Measurements from ENCODE around the gene CDH23.
A peak's percentile ranks its signal among the peaks of the same experiment; 100 is the strongest.
"Not testable (repeated sequence)": the region's sequence is repeated elsewhere in the genome, so short reads cannot be mapped to it uniquely, and the experiment has no call there.

The CDH23 gene

DNA sequence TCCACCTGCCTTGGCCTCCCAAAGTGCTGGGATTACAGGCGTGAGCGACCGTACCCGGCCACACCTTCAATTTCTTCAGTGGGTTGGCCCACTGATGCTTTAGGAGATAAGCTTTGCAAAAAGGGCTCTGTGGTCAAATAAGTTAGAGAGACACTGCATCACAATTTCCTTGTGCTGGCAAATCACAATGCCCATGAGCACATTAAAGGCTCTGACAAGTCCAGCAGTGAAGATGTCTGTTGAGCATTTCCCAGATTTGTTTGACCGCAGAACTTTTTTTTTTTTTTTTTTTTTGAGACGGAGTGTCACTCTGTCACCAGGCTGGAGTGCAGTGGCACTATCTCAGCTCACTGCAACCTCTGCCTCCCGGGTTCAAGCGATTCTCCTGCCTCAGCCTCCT, 203.5 kb downstream of the CDH23 start:
- not testable (repeated sequence) for DNase-seq (ENCODE audit: low read depth in 2 of 2, low spot score in 1 of 2)

DNA sequence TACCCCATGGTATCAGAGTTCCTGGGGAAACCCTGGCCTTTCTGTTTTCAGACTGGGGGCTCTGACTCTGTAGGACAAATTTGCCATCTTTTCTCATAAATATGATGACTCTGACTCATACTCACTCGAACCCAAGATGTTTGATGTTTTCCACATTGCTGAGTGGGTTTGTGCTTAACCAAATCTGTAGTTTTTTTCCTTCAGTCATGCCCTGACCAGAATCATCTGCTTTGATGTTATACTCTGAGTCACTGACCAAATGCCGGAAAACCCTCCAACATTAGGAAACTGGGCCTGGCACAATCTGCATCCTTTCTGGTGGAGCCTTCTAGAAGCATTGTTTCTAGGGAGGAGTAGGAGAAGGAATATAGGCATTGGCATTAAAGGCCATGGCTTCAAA, 204.1 kb downstream of the CDH23 start:
- DNase-seq (ENCODE audit: low read depth in 2 of 2, low spot score in 1 of 2), result no peak

DNA sequence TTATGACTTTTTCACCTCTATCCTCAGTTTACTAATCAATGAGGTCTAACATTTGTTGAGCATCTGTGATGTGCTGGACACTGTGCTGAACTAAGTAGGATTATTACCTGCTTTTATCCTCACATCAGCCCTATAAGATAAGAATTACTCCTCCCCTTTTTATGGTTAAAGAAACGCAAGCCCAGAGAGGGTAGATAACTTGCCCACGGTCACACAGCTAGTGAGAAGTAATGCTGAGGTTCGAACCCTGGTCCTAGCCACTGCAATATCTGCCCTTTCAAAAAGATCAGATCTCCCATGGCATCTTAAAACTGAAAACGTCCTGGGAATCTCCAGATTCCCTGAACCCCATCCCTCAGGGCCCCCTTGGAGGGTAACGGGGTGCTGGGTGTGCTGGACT, 204.6 kb downstream of the CDH23 start:
- DNase-seq (ENCODE audit: low read depth in 2 of 2, low spot score in 1 of 2), result no peak

DNA sequence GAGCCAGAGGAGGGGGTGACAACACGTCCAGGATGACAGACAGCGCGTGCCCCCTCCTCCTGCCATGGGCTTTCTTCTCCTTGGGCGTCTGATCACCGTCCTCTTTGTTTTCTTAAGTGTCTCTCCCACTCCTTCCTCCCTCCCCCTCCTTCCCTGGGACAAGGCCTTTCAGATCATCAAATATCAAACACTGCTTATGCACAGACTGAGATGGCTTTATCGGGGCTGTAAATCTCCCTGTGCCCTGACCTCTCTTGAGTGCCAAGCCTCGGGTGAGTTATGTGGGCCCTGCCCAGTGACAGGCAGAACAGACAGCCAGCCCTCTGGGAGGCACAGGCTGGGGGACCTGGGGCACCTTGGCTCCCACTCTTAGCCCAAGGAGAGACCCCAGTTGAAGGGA, 206.4 kb downstream of the CDH23 start:
- DNase-seq (ENCODE audit: low read depth in 2 of 2, low spot score in 1 of 2), result no peak

DNA sequence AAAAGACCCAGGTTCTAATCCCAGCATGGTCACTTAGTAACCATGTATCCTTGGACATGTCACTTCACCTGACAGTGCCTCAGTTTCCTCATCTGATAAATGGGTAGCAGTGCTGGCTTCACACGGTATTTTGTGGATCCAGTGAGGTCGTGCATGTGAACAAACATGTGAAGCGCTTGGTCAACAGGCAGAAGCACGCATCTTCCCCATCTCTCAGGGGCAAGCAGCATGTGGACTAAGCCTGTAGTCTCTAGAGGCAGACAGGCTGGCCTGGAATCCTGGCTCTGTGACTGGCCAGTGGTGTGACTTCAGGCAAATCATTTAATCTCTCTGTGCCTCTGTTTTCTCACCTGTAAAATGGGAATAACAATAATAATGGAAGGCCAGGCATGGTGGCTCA, 207.0 kb downstream of the CDH23 start:
- no peak for DNase-seq (ENCODE audit: low read depth in 2 of 2, low spot score in 1 of 2)

DNA sequence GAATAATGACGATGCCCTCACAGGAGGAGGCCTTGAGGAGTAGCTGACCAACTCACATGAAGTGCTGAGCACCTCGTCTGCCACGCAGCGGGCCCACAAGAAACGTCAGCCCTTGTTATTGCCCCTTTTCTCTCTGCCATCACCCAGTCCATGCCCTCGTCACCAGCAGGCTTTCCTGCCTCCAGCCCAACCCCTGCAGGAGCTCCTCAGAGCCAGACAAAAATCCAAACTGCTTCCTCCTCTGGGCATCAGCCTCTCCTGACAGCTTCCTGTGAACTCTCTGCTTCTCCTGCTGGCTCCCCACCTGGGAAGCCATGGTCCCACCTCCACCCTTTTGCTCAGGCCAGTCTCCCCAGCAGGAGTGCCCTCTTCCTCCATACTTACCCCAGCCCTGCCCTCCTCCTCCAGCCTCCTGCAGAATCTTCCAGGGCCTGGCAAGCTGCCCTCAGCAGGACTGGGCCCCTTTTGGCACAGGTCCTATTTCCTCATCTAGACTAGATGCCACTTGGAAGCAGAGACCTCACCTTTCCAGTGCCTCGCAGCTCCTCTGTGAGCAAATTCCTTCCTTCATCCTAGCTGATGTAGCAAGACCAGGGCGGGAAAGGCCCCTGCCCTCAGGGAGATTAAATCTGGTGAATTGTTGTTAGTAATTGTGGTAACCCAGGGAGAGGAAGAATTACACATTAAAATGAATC, 207.8 kb downstream of the CDH23 start:
- DNase-seq (ENCODE audit: low read depth in 2 of 2, low spot score in 1 of 2), result no peak

DNA sequence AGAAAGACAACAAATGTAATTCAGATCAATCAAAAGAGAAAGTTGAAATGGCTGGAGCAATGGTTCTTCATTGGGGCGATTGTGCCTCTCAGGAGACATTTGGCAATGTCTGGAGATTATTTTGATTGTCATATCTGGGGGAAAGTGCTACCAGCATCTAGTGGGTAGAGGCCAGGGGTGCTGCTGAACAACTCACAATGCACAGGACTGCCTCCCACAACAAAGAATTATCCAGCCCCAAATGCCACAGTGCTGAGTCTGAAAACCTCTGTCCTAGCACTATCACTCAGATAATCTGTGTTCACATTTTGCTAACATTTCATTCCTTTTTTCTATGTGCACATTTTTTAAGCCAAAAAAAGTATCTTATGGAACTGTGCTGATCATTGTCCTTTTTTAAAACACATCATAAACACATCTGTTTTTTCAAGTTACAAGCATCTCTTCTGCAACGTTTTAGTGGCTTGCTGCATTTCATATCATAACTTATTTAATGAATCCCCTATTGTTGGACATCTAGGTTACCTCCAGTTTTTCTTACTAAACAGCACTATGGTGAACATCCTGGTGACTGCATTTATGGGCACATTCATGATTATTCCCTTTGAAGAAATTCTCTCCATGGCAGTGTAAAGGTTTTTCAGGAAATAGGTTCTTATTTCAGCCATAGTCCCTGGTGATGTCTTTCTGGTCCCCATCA, 208.7 kb downstream of the CDH23 start:
- DNase-seq (ENCODE audit: low read depth in 2 of 2, low spot score in 1 of 2), result no peak

DNA sequence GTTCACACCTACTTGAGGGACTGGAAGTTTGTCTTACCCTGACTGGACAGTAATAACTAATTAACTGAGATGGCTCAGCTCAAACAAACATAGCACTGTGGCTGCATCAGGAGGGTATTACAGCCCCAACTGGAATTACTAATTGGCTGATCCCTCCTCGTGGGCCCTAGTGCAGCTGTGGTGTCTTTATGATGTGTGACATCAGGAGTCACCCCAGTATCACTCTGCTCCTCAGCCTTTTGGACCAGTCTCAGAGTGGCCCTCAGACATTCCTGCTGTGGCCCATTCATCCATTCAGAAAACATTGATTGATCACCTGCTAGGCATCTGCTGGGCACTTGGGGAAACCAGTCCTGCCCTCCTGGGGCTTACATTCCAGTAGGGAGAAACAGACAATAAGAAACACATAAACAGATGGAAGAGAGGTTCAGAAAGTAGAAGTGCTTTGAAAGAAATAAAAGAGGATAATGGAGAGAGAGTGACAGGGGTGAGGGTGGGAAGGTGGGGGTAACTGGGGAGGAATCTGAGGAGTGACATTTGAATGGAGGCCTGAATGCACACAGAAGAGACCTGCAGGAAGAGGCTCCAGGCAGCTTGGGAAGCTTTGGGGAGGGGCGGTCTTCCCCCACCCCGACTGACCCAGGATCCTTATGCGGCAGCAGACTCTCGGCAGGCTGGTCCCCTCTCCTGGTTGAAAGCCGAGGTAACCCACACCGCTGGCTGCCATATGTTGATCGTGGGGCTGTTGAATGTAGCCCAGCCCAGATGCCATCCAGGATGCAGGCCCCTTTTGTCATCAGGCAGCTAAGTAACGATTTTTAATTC, 209.7 kb downstream of the CDH23 start:
- no peak for DNase-seq (ENCODE audit: low read depth in 2 of 2, low spot score in 1 of 2)

DNA sequence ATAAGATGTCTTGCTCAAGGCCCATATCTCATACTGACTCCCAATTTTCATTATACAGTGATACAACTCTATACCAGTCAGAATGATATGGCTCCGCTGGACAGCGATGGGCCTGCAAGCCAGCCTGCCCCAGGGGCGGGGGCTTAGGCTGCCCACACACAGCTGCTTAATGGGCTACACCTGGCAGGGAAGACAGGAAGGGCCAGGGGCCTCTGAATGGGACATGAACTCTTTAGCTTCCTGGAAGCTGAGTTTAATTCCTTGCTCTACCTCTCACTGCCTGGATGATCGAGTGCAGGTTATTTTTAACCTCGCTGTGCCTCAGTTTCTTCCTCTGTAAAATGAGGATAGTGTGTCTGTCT, 210.3 kb downstream of the CDH23 start:
- no peak for DNase-seq (ENCODE audit: low read depth in 2 of 2, low spot score in 1 of 2)

DNA sequence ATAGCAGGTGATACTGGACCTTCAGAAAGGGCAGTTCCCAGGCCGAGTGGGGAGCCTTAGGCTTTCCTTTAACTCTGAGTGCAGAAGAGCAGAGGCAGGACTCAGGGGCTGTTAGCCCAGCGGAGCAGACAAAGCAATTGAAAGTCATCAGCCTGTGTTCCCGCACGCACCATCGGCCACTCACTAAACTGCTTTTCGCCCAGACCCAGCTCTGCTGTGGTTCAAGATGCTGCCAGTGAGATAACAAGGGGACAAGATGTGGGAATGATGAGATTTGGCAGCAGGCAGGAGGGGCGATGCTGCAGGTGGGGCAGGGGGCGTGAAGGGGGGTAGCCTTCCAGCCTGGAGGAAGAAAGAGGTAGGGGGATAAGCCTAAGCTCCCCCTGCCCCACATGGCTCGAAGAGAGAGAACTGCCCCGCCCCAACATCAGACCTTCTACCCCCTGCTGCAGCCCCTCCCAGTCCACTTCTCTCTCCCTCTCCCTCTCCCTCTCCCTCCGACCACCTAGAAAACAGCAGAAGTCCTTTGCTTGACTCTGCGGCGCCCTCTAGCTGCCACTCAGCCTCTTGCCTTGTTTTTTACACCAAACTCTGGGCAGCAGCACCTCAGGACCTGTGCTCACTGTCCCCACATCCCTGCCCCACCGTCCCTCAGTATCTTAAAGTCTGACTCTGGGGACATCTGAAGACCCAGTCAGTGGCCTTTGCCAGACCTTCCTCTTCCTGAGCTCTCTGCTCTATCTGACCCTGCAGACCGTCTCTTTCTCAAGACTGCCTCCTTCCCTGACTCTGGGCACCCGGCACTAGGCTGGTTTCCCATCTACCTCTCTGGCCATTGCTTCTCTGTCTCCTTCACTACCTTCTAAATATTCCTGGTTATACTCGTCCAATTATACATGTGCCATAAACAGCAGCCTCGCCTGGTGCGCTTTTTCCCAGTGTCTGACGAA, 212.4 kb downstream of the CDH23 start:
- DNase-seq (ENCODE audit: low read depth in 2 of 2, low spot score in 1 of 2), result peak; percentile 27 to 37

DNA sequence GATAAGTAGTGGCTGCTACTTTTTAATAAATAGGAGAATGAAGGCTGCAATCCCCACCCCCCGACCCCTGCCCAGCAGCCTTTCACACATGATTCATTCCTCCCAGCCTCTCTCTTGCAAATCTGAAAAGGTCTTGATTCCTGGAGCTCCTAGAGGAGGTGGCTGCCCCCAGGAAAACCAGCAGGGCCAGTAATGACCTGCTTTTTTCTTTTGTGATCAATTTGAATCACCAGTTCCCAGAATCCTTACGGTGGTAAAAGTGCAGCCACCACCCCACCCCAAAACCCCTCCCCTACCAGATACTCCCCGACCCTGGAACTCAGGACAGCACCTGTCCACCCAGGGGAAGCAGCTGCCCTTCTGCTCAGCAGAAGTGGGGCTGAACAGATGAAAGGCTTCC, 213.9 kb downstream of the CDH23 start:
- DNase-seq (ENCODE audit: low read depth in 2 of 2, low spot score in 1 of 2), result no peak

DNA sequence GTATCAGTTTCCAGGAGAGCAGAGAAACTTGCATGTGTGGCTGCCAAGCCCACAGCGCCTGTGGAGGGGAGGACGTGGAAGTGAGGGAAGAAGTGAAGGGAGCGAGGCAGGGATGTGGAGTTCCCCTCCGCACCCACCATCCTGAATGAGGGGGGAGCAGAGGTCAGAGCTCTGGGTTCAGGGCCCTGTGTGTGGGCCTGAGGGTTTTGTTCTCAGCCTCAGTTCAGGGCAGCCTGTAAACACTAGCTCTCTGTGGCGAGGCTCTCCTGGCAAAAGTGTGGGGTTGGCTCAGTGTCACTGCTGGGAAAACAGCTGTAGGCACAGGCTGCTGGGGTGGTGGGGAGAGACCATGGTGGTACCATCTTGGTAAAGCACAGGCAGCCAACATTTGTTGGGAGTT, 214.4 kb downstream of the CDH23 start:
- DNase-seq (ENCODE audit: low read depth in 2 of 2, low spot score in 1 of 2), result no peak

DNA sequence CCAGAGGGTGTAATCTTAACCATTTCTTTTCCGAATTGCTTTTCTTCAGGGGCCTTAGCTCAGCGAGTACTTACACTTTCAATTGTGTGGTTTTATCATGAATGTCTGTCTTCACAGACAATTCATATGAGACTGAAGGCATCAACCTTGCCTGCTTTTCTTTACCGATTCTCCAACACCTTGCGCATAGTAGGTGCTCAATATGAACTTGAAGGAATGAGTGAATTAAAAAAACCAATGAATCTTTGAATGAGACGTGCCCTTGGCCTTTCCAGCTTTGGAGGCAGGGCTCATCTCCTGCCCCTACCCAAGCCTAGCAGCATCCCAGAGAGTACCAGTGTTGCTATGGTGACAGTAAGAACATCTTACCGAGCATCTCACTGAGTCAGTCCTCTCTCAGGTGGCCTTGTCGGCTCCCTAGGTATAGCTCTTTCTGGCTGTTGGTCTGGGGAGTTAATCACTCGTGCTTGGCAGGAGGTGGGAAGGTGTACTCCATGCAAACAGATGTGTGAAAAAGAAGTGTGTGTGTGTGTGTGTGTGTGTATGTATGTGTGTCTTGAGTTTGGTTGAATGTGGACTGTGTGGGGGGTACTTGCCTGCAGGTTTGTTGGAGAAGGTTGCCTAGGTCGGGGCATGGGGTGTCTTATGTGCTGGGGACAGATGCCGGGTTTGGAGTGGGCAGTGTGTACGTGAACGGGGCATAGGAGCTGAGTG, 215.1 kb downstream of the CDH23 start:
- no peak for DNase-seq (ENCODE audit: low read depth in 2 of 2, low spot score in 1 of 2)

DNA sequence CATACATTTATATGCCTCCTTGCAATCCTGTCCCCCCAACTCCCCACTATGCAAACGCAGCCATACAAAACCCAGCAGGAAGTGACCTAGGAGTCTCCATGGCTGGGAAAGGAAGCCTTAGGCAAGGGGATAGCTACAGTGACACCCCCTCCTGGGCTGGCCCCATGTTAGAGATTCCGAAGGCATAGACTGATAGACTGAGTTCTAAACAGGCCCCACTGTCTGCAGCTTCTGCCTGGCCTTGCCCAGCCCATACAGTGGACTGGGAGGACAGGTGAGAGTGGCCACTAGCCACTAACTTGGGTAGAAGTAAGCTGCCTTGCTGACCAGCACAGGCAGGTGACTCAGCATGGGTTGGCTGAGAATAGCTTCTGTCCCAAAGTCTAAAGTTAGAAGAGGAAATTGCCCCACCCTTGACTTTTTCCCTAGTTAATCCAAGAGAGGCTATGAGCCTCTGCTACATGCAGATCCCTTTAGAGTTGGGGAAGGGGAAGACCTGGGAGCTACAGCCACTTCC, 216.6 kb downstream of the CDH23 start:
- DNase-seq (ENCODE audit: low read depth in 2 of 2, low spot score in 1 of 2), result no peak

DNA sequence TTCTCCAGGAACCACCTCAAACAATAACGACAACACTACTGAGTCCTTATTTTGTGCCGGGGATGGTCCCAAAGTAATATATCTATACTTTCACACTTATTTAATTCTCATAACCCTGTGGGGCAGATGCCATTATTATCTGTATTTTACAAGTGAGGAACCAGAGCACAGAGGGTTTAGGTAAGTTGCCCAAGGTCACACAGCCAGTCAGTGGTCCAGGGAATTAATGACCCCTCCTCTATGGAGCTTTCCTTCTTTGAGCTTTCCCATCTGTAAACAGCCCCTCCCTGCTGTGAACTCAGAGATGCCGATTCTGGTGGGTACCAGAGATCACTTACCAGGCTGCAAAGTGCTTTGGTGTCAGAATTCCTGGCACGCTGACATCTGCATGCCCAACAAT, 217.2 kb downstream of the CDH23 start:
- DNase-seq (ENCODE audit: low read depth in 2 of 2, low spot score in 1 of 2), result no peak

DNA sequence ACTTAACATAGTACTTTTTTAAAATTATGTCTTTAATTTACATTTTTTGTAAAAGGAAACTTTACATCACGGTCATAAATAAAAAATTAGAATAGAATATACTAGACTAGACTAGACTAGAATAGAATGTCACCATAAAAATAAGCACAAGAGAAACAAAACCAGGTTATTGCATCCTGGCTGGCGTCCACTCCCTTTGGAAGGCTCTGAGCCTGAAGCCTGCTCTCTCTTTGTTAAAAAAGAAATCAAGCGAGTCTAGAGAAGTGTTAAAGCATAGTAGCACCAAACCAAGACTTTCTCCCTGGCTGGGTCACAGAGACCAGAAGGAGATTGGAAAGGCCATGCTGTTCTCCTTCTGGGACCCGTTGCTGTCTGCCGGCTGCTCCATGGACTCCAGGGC, 218.2 kb downstream of the CDH23 start:
- no peak for DNase-seq (ENCODE audit: low read depth in 2 of 2, low spot score in 1 of 2)

DNA sequence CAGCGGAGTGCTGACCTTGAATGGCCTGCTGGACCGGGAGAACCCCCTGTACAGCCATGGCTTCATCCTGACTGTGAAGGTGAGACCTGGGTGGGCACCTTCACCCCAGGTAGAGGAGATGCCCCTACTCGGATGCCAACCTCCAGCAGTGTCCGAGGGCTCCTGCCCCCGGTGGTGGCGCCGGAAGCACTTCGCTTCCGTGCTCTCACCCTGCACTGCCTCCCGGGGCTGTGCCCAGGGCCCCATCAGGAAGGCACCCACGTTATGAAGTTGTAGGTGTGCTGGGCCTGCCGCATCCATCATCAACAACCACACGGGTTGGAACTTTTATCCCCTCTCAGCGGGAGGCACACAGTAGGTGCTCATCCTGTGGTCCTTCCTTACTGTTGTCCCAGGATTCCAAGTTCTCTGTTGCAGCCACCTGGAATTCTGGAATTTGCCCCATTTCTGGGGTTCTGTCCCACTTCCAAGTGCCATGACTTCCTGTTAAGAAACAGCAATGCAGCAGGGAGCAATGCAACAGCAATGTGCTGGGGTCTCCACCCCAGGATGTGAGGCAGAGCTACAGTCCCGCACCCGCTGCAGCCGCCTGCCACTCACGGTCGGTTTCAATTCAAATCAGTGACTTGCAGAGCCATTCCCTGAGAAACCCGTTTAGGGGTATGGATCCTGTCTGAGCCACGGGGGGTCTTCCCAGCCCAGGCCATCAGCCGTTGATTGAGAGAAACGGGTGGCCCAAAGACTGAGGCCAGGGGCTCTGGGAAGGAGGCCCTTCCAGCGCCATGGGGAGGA, 219.0 kb downstream of the CDH23 start:
- DNase-seq (ENCODE audit: low read depth in 2 of 2, low spot score in 1 of 2), result no peak

DNA sequence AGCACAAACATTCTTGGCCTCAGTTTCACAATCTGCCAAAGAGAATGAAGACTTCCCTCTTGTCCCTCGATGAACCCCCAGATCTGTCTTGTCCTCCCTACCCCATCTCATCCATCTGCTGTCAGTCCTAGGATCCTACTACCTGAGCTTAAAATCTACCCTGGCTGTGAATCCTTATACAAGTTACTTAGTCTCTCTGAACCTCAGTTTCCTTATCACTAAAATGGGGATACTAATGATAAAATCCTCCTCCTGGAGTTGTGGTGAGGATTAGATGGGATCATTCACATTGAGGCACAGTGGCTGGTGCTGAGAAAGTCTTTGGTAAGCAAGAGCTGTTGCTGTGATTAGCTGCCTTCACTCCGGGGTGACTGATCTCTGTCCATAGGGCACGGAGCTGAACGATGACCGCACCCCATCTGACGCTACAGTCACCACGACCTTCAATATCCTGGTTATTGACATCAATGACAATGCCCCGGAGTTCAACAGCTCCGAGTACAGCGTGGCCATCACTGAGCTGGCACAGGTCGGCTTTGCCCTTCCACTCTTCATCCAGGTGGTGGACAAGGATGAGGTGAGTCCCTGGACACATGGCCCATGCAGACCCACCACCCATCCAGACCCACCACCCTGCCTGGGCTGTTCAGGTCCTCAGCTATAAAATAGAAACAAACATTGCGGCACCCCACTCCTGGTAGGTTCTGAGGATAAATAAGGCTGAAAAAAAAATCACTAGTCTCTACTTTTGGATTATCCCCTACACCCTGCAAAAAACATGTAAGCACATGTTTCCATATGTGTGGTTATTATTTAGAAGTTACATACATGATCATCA, 220.3 kb downstream of the CDH23 start:
- DNase-seq (ENCODE audit: low read depth in 2 of 2, low spot score in 1 of 2), result no peak

DNA sequence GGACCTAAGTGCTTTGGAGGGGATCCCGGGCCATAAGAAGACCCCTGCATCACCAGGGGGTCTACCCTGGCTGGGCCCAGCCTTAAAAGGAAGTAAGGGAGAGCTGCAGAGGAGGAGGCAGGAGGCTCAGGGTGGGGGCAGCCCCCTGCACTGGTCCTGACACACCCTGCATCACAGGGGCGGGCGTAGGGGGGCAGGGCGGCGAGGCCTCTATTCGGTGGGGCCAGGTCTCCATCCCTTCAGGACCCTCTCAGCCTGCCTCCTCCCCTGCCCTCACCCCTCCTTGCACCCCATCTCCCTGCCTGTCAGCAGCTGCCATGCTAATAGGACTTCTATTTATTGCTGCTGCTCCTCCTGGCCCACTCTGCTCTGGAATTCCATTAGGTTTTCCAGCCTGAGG, 221.5 kb downstream of the CDH23 start:
- no peak for DNase-seq (ENCODE audit: low read depth in 2 of 2, low spot score in 1 of 2)
